Renal cortex interstitium (tissue), 15 donors: ENCODE measurements around the gene CBX5. TPM values are rescaled to one million over a fixed set of nuclear protein-coding genes. Genes with fewer than 3 reads are reported as not detected.
A peak's percentile ranks its signal among the peaks of the same experiment; 100 is the strongest.
"Not testable (repeated sequence)": the region's sequence is repeated elsewhere in the genome, so short reads cannot be mapped to it uniquely, and the experiment has no call there.

ENCODE experiments used
- DNase-seq, 11 donors: peaks; one replicate each; pipeline ENCODE4 v3.0.0-alpha.2; 2013; ENCODE audit warnings: low read depth in 9 of 11, low spot score in 4 of 11; ENCODE audit errors: extremely low read depth in 1 of 11
- long read RNA-seq, 16 experiments: transcript quantifications; one replicate each; lab custom pipeline, GENCODE V29; 2026
- polyA plus RNA-seq, 3 donors: library from polyadenylated mRNA; unstranded; fragments of 120-200 nt; gene quantifications; one replicate each; pipeline ENCODE4 v1.2.1, GENCODE V29; 2013; ENCODE audit not compliant: insufficient read length in 3 of 3

CBX5 gene
- polyA plus RNA-seq: 100 to 1,000 TPM; 116 to 138 (median 129) TPM
- long read RNA-seq, donor 1, full-length matches to known transcripts: 6 of 2,571 reads
- long read RNA-seq, donor 1, partial matches to known transcripts: 1,495 of 2,571 reads
- long read RNA-seq, donor 1, other reads (novel, unspliced or antisense): 1,070 of 2,571 reads
- long read RNA-seq, donor 2, full-length matches to known transcripts: 17 of 48 reads
- long read RNA-seq, donor 2, partial matches to known transcripts: 31 of 48 reads
- long read RNA-seq, donor 2, other reads (novel, unspliced or antisense): 0 of 48 reads
- long read RNA-seq, donor 3, full-length matches to known transcripts: 19 of 3,229 reads
- long read RNA-seq, donor 3, partial matches to known transcripts: 1,620 of 3,229 reads
- long read RNA-seq, donor 3, other reads (novel, unspliced or antisense): 1,590 of 3,229 reads
- long read RNA-seq, donor 4, full-length matches to known transcripts: 23 of 2,635 reads
- long read RNA-seq, donor 4, partial matches to known transcripts: 2,239 of 2,635 reads
- long read RNA-seq, donor 4, other reads (novel, unspliced or antisense): 373 of 2,635 reads
- long read RNA-seq, donor 5: 0 reads
- long read RNA-seq, donor 6, full-length matches to known transcripts: 34 of 2,796 reads
- long read RNA-seq, donor 6, partial matches to known transcripts: 2,424 of 2,796 reads
- long read RNA-seq, donor 6, other reads (novel, unspliced or antisense): 338 of 2,796 reads
- long read RNA-seq, donor 7, full-length matches to known transcripts: 23 of 5,267 reads
- long read RNA-seq, donor 7, partial matches to known transcripts: 3,639 of 5,267 reads
- long read RNA-seq, donor 7, other reads (novel, unspliced or antisense): 1,605 of 5,267 reads
- long read RNA-seq, donor 8, full-length matches to known transcripts: 39 of 4,917 reads
- long read RNA-seq, donor 8, partial matches to known transcripts: 2,891 of 4,917 reads
- long read RNA-seq, donor 8, other reads (novel, unspliced or antisense): 1,987 of 4,917 reads
- long read RNA-seq, donor 9, full-length matches to known transcripts: 19 of 42 reads
- long read RNA-seq, donor 9, partial matches to known transcripts: 23 of 42 reads
- long read RNA-seq, donor 9, other reads (novel, unspliced or antisense): 0 of 42 reads
- long read RNA-seq, donor 10, full-length matches to known transcripts: 21 of 2,192 reads
- long read RNA-seq, donor 10, partial matches to known transcripts: 1,241 of 2,192 reads
- long read RNA-seq, donor 10, other reads (novel, unspliced or antisense): 930 of 2,192 reads
- long read RNA-seq, donor 11, full-length matches to known transcripts: 11 of 2,361 reads
- long read RNA-seq, donor 11, partial matches to known transcripts: 2,045 of 2,361 reads
- long read RNA-seq, donor 11, other reads (novel, unspliced or antisense): 305 of 2,361 reads
- long read RNA-seq, donor 12, full-length matches to known transcripts: 8 of 1,915 reads
- long read RNA-seq, donor 12, partial matches to known transcripts: 1,665 of 1,915 reads
- long read RNA-seq, donor 12, other reads (novel, unspliced or antisense): 242 of 1,915 reads
- long read RNA-seq, donor 13: 0 reads
- long read RNA-seq, donor 14, full-length matches to known transcripts: 14 of 2,458 reads
- long read RNA-seq, donor 14, partial matches to known transcripts: 1,366 of 2,458 reads
- long read RNA-seq, donor 14, other reads (novel, unspliced or antisense): 1,078 of 2,458 reads
- long read RNA-seq, donor 15, full-length matches to known transcripts: 13 of 938 reads
- long read RNA-seq, donor 15, partial matches to known transcripts: 470 of 938 reads
- long read RNA-seq, donor 15, other reads (novel, unspliced or antisense): 455 of 938 reads
- long read RNA-seq, donor 16, full-length matches to known transcripts: 78 of 7,640 reads
- long read RNA-seq, donor 16, partial matches to known transcripts: 6,239 of 7,640 reads
- long read RNA-seq, donor 16, other reads (novel, unspliced or antisense): 1,323 of 7,640 reads

DNA sequence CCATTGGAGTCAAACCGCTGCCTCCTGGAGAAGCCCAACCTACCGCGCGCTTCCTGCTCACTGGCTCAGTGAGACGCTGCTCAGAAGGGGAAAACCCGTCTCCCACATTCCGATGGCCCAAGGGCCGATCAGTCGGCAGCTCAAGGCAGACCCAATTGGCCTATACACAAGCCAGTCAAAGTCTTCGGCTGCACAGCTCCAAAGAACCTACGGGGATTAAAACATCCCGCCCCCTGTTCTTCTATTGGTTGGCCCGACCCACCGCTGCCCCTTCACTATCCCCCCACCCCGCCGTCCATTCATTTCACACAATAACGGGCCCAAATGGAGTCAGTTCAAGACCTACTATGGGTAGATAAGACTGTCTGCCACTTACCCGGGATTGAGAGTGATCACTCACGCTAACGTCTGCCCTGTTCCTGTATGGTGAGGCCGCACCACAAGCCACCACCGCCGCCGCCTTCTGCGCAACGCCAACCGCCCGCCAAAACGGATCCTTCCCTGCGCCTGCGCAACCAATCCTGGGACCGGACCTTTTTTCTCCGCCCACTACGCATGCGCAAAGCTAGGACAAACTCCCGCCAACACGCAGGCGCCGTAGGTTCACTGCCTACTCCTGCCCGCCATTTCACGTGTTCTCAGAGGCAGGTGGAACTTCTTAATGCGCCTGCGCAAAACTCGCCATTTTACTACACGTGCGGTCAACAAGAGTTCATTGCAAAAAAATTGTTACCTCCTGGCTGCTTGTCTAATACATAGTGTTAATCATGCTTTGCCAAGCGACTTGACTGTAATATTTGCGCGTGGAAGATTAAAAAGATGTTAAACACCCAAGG is at the start of gene CBX5:
Gene CBX5 (minus strand): TSS at position 491 of the 836 bp plus-strand sequence. CDS start 22,472 bp downstream, outside the sequence.
- DNase-seq: peak; percentile 99 to 100 (median 100)

- DNase-seq: no peak
Observed at GRCh38 chr12:54328595-54329337, 48.8 kb upstream of the CBX5 start.

GRCh38 chr12:54325442-54326109 is 45.7 kb upstream of the CBX5 start:
- not testable (repeated sequence) for DNase-seq

DNA sequence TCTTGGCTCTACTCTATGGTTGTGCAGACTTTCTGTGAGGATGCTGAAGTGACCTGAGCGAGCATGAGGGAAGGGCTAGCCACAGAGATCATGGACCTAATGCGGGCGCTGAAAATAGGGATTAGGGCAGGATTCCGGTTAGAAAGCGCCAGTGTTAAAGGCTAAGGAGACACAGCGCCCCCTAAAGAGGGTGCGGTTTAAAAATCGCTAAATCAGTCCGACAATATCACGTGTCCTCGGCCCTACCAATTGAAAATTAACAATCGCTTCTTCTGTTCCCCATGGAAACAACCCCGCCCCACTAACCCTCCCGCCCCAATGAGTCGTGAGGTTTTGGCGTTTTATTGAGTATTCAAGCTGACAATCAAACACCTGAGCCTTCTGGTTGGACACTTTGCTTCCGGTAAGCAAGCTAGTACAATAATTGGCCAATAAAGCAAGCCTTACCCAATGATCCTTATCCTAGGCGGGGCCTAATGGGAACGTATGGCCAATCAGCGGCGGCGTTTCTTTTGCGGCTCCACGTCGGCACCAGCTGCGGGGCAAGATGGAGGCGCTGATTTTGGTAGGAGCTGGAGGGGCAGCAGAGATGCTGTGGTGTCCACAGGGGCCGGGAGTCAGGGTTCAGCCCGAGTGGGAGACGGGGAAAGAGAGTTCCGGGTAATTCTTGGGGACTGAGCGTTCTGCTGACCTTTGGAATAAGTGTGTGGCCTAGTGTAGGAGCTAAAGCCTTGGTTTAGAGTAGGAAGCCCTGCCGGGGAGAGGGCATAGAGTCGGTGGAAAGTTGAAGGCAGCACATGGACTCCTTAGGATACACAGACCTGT is 44.9 kb upstream of the CBX5 start, which contains the start of gene COPZ1:
Gene COPZ1 (plus strand): TSS at position 515 of the 825 bp plus-strand sequence. CDS start 33 bp downstream, at position 548.
- DNase-seq: peak; percentile 92 to 100 (median 97)

GRCh38 chr12:54321363-54321762 is 41.4 kb upstream of the CBX5 start:
- no peak for DNase-seq

GRCh38 chr12:54312309-54312708 is 32.4 kb upstream of the CBX5 start:
- DNase-seq: not testable (repeated sequence)

GRCh38 chr12:54311051-54311450 is 31.1 kb upstream of the CBX5 start:
- DNase-seq: no peak

DNA sequence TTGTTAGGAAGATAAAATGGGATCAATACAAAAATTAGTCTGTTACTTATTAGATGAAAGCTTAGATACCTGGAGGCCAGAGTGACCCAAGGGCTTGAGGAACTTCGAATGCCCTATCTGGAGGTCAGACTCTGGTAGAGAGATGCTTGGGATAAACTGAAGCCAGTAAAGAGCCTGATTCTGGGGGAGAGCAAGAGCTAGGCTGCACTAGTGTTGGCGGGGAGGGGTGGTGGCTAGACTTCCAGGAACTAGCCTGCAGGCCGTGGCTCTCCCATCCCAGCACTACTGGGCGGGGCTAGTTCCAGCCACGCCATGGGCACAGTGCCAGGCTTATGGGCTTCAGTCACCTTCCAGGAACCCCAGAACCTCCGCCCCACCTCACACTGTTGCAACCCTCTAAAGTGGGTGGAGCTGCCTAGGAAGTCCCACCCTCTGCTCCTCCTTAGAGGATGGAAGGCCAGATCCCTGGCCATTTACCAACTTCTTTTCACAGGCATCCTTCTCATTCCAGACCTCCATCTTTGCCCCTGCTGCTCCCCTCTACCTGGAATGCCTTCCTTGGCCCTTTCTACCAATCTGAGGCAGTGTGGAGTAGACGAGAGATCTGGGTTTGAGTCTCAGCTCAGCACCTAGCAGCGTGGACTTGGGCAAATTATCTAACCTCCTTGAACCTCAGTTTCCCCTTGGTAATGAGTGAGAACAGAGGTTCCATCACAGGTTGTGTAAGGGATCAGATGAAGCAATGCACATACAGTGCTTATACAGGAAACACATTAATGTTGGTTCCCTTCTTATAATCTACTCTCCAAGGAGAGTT is 27.2 kb upstream of the CBX5 start:
- DNase-seq: no peak

DNA sequence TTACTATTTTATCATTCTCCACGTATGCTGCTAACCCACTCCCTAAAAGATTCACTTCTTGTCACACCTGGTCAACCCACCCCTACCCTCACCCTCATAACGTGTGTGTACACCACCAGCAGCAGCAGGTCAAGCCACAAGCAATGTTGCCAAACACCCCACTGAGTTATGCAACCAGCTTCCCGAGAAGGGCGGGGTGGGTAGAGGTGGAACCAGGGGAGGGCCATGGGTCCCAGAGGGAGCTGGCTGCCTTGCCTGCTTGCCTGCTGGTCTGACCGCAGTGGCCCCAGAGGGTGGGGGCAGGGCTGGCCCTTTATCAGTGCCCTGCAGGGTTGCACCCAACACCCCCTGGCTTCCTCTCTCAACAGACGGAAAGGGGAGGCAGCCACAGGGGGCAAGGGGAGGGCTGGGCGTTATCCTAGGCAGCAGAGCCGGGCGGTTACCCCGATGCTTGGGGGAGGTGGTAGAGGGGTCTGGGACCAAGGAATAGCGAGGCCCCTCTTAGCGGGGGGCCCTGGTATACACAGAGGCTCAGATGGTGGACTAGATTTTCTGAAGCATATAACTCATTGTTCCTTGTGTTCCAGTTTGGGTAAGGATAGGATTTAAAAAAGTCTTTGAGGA is 24.4 kb upstream of the CBX5 start:
- no peak for DNase-seq

DNA sequence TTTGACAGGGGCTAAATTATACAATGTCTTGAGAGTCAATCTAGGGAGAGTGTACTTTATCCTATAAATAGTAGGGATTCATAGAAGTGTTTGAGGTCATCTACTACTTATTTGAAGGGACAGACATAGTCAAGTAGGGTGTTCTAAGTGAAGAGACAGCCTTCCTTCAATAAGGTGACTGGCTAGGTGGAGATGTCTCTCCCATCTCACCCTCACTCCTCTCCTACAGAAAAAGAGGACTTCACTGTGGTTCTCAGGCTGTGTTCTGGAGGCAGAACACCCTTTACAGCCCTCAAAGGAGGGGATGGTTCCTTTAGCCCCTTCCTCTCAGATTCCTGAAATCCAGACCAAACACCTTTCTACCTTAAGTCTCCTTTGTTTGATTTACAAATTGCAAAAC is 23.7 kb upstream of the CBX5 start:
- no peak for DNase-seq

- DNase-seq: no peak
Observed at GRCh38 chr12:54301428-54302048, 21.6 kb upstream of the CBX5 start.

GRCh38 chr12:54300732-54301427 is 21.0 kb upstream of the CBX5 start, which contains the start of gene NFE2:
NFE2 (minus strand) TSS chr12:54301015; CDS start chr12:54295248, 5,767 bp downstream.
- DNase-seq: peak in 7 of 11 donors; percentile 47 to 76 (median 66)
